K562 (cell line): ENCODE measurements around the gene LRPAP1. TPM values are rescaled to one million over a fixed set of nuclear protein-coding genes. Genes with fewer than 3 reads are reported as not detected.

Experiments
- ATAC-seq: fragments of 200-7000 bp; cut with Tn5 transposase; 3 replicates; pipeline ENCODE4 v1.9.1; 2020; ENCODE audit warnings: moderate library complexity
- BruUV-seq: library from RNA; stranded (reverse); fragments of 400-500 nt; replicated peaks from 2 replicates; lab custom pipeline; 2021; lab: Mats Ljungman, UMichigan
- CTCF ChIA-PET: fragments of 300-600 bp; formaldehyde crosslinking; extraction: SDS; loops from one replicate; lab custom pipeline; 2021; ENCODE audit warnings: low intra/inter-chr PET ratio; lab: Yijun Ruan, JAX
- POLR2A ChIA-PET: fragments of 300-600, 350-650 bp; sonication (Branson Sonifier 250); formaldehyde crosslinking; extraction: SDS; loops from one replicate; lab custom pipeline; 2021; ENCODE audit warnings: antibody characterized with exemption, inconsistent platforms; lab: Yijun Ruan, JAX
- DNase-seq, 4 experiments: peaks; one replicate each; pipeline versions ENCODE4 v3.0.0 to v3.0.0-alpha.2; 2011 to 2018; ENCODE audit warnings: low spot score in 3 of 4, mixed read lengths in 3 of 4; ENCODE audit errors: extremely low read depth in 1 of 4
- FAIRE-seq: peaks from 2 replicates; lab custom pipeline; 2011; peaks lifted over from hg19 to GRCh38; lab: Jason Lieb, UNC
- H2AFZ ChIP-seq: 2 replicates; pipeline ENCODE4 v1.6.0; 2011; ENCODE audit warnings: low read depth, low read length, control low read depth, inconsistent platforms
- H3K27ac ChIP-seq: fragments of 200-600 bp; 3 replicates; pipeline ENCODE4 v1.8.0; 2011; ENCODE audit warnings: low read depth, mild to moderate bottlenecking, control low read depth, inconsistent platforms, low read length, moderate library complexity, mixed read lengths; ENCODE audit errors: extremely low read depth
- H3K27me3 ChIP-seq, 2 experiments: fragments of 300-600 bp in 1 of 2; 2 replicates in 1 of 2; 3 replicates in 1 of 2; pipeline versions ENCODE4 v1.6.0 to v1.8.0; 2011; ENCODE audit warnings: inconsistent platforms in 2 of 2, low read length in 2 of 2, mild to moderate bottlenecking in 1 of 2, mixed read lengths in 1 of 2, moderate library complexity in 1 of 2; ENCODE audit not compliant: control insufficient read depth in 2 of 2, insufficient read depth in 2 of 2
- H3K36me3 ChIP-seq: fragments of 300-600 bp; 3 replicates; pipeline ENCODE4 v1.8.0; 2011; ENCODE audit warnings: mild to moderate bottlenecking, low read length, inconsistent platforms; ENCODE audit not compliant: control insufficient read depth, insufficient read depth
- H3K4me1 ChIP-seq, 2 experiments: fragments of 200-600 bp in 1 of 2; replicated peaks in 1 of 2; 2 replicates in 1 of 2; 3 replicates in 1 of 2; pipeline versions ENCODE4 v1.5.1 to v1.8.0; 2011; ENCODE audit warnings: inconsistent platforms in 2 of 2, low read length in 2 of 2, mild to moderate bottlenecking in 1 of 2, mixed read lengths in 1 of 2, moderate library complexity in 1 of 2; ENCODE audit not compliant: control insufficient read depth in 2 of 2, insufficient read depth in 2 of 2
- H3K4me2 ChIP-seq: 2 replicates; pipeline ENCODE4 v1.6.1; 2011; ENCODE audit warnings: low read length, control low read depth, inconsistent platforms, mixed read lengths; ENCODE audit not compliant: insufficient read depth
- H3K4me3 ChIP-seq: fragments of 200-600 bp; sonication (generic), shearing (Covaris generic); 2 replicates; pipeline ENCODE4 v1.5.1; 2016; ENCODE audit warnings: control low read depth, inconsistent platforms
- H3K79me2 ChIP-seq: fragments of 200-600 bp; 3 replicates; pipeline ENCODE4 v1.8.0; 2011; ENCODE audit warnings: low read length, inconsistent platforms; ENCODE audit not compliant: control insufficient read depth, insufficient read depth
- H3K9ac ChIP-seq, 2 experiments: 2 replicates each; pipeline versions ENCODE4 v1.6.0 to v1.6.1; 2011; ENCODE audit warnings: low read depth in 2 of 2, low read length in 2 of 2, control low read depth in 1 of 2, inconsistent platforms in 1 of 2, mild to moderate bottlenecking in 1 of 2, mixed read lengths in 1 of 2; ENCODE audit not compliant: insufficient read depth in 1 of 2
- H3K9me1 ChIP-seq: one replicate; pipeline ENCODE4 v1.6.0; 2011; ENCODE audit warnings: inconsistent platforms, mild to moderate bottlenecking, low read length, moderate library complexity; ENCODE audit not compliant: control insufficient read depth, insufficient read depth
- H3K9me3 ChIP-seq: replicated peaks from 2 replicates; pipeline ENCODE4 v1.5.1; 2011; ENCODE audit warnings: low read depth, low read length, inconsistent platforms; ENCODE audit not compliant: control insufficient read depth, insufficient read depth
- H4K20me1 ChIP-seq: replicated peaks from 2 replicates; pipeline ENCODE4 v1.6.1; 2011; ENCODE audit warnings: low read length, inconsistent platforms, mixed read lengths; ENCODE audit not compliant: control insufficient read depth, insufficient read depth
- PHF20 ChIP-seq: fragments of 450-650 bp; IDR thresholded peaks from 2 replicates; pipeline ENCODE4 v1.6.1; 2018; ENCODE audit not compliant: partially characterized antibody
- WGBS: fragments of 100-300 bp; shearing (Covaris generic); methylation state at CpG from one replicate; pipeline ENCODE4 v1.1.6; 2016; ENCODE audit warnings: low coverage, mixed read lengths; ENCODE audit not compliant: insufficient coverage; ENCODE audit errors: missing lambda C conversion rate; 5-methylcytosine and 5-hydroxymethylcytosine counted together
- in situ Hi-C: fragments of 300-500 bp; cut with MboI; formaldehyde crosslinking; loops from 4 replicates; pipeline ENCODE4 v1.15.0; 2018; ENCODE audit warnings: inconsistent platforms, mixed read lengths
- intact Hi-C: fragments of 100-400 bp; cut with micrococcal nuclease; formaldehyde crosslinking; loops from 2 replicates; pipeline ENCODE4 v1.14.2; 2022
- polyA plus RNA-seq, 8 experiments: library from polyadenylated mRNA; depleted of rRNA in 4 of 8; stranded (reverse) in 5 of 8; unstranded in 3 of 8; fragments of >200 nt; fragmentation: Nextera tagmentation in 2 of 8; fragmentation: Illumina TruSeq in 1 of 8; extraction: Ambion mirVana in 2 of 8; extraction: Trizol in 1 of 8; gene quantifications; 2 replicates each; pipeline versions ENCODE4 v1.2.1 to v1.2.3, GENCODE V29; 2011 to 2014; ENCODE audit warnings: inconsistent platforms in 1 of 8, missing spikeins in 1 of 8
- total RNA-seq, 7 experiments: library from RNA; depleted of rRNA in 6 of 7; stranded (reverse); fragments of >200 nt in 6 of 7; fragmentation: Illumina TruSeq in 2 of 7; extraction: Trizol in 2 of 7; gene quantifications; 2 replicates each; pipeline versions ENCODE4 v1.2.1 to v1.2.3, GENCODE V29; 2011 to 2021; ENCODE audit warnings: low replicate concordance in 1 of 7
- TF ChIP-seq, protein P1 (sequence below): sonication (generic); formaldehyde crosslinking; IDR thresholded peaks from 2 replicates; pipeline ENCODE4 v1.8.0; 2023; ENCODE audit warnings: mild to moderate bottlenecking, missing genetic modification reagents
- TF ChIP-seq, protein P2 (sequence below): fragments of 250-450 bp; sonication (Bioruptor Pico); IDR thresholded peaks from 2 replicates; pipeline ENCODE4 v1.8.0; 2021; ENCODE audit warnings: moderate library complexity, mild to moderate bottlenecking, inconsistent platforms

The LRPAP1 gene
- total and polyA plus RNA-seq, 9 of the 15 experiments (the other 6 are each of a cell fraction or from before 2014, with no cell fraction given): 1.1 to 75.5 (median 41.8) TPM

DNA sequence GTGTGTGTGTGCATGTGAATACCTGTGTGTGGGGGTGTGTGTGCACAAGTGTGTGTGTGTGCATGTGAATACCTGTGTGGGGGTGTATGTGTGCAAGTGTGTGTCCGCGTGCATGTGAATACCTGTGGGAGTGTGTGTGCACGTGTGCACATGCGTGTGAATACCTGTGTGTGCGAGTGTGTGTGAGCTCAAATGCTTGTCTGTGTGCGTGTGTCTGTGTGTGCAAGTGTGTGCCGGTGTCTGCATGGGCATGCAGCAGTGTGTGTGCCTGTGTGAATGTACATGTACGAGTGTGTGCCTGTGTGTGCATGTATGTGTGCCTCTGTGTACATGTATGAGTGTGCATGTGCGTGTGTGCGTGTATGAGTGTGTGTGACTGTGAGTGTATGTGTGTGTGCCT is 64.1 kb downstream of the LRPAP1 start:
- H3K4me3 ChIP-seq: no peak overlapping the region
- H4K20me1 ChIP-seq: peaks cover 18% of the 10 kb centered on the region; the same call in 1 of the 2 replicates
- no peaks in the 10 kb centered on the region for H3K9me1 ChIP-seq
- DNase-seq (no peak), ATAC-seq (no peak), FAIRE-seq (no peak)
- peaks cover 0 to 31% of the 10 kb centered on the region in 2 experiments; a peak in 2 of 5 replicates for H3K4me1 ChIP-seq
- no peaks in the 10 kb centered on the region for H3K36me3 ChIP-seq
- H3K9ac ChIP-seq: no peak overlapping the region
- WGBS: 53% methylated on average over 10 of the region's 10 CpGs
- POLR2A ChIA-PET: no interaction called here
- no peaks in the 10 kb centered on the region for H3K79me2 ChIP-seq
- BruUV-seq: no TSS peak
- no peak overlapping the region for H2AFZ ChIP-seq
- in situ Hi-C loops: no loop called here
- TF ChIP-seq PHF20: peak; percentile 7
- TF ChIP-seq, protein P1, sequence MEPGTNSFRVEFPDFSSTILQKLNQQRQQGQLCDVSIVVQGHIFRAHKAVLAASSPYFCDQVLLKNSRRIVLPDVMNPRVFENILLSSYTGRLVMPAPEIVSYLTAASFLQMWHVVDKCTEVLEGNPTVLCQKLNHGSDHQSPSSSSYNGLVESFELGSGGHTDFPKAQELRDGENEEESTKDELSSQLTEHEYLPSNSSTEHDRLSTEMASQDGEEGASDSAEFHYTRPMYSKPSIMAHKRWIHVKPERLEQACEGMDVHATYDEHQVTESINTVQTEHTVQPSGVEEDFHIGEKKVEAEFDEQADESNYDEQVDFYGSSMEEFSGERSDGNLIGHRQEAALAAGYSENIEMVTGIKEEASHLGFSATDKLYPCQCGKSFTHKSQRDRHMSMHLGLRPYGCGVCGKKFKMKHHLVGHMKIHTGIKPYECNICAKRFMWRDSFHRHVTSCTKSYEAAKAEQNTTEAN (CRISPR knock-in tag): peak; percentile 85; the same call in 1 of the 2 replicates
- TF ChIP-seq, protein P2, sequence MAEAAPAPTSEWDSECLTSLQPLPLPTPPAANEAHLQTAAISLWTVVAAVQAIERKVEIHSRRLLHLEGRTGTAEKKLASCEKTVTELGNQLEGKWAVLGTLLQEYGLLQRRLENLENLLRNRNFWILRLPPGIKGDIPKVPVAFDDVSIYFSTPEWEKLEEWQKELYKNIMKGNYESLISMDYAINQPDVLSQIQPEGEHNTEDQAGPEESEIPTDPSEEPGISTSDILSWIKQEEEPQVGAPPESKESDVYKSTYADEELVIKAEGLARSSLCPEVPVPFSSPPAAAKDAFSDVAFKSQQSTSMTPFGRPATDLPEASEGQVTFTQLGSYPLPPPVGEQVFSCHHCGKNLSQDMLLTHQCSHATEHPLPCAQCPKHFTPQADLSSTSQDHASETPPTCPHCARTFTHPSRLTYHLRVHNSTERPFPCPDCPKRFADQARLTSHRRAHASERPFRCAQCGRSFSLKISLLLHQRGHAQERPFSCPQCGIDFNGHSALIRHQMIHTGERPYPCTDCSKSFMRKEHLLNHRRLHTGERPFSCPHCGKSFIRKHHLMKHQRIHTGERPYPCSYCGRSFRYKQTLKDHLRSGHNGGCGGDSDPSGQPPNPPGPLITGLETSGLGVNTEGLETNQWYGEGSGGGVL: no peak
- H3K4me2 ChIP-seq: no peak overlapping the region
- CTCF ChIA-PET: no interaction called here
- intact Hi-C loops: no loop called here
- peaks cover 34 to 69% of the 10 kb centered on the region in 2 experiments for H3K27me3 ChIP-seq
- H3K9me3 ChIP-seq: peaks cover 10% of the 10 kb centered on the region; the same call in 1 of the 2 replicates
- H3K27ac ChIP-seq: no peak overlapping the region
